Activated CD4-positive, alpha-beta memory T cell treated with anti-CD3 and anti-CD28 coated beads for 36 hours (primary cell): Measurements from ENCODE around the gene GNAO1. TPM values are rescaled to one million over a fixed set of nuclear protein-coding genes. Genes with fewer than 3 reads are reported as not detected.
A peak's percentile ranks its signal among the peaks of the same experiment; 100 is the strongest.

Experiments
- CTCF ChIA-PET: fragments of 350-600 bp; sonication (Branson Sonifier 250); formaldehyde crosslinking; loops from one replicate; lab custom pipeline; 2021; ENCODE audit warnings: antibody characterized with exemption, inconsistent platforms; lab: Charles Lee
- POLR2A ChIA-PET: fragments of 350-600 bp; sonication (Branson Sonifier 250); formaldehyde crosslinking; loops from one replicate; lab custom pipeline; 2021; ENCODE audit warnings: antibody characterized with exemption; lab: Charles Lee
- DNase-seq: peaks from one replicate; pipeline ENCODE4 v3.0.0-alpha.2; 2020
- H3K27ac Mint-ChIP-seq: one replicate; pipeline ENCODE4 v1.8.0; 2021; ENCODE audit warnings: mixed read lengths
- H3K27me3 Mint-ChIP-seq: one replicate; pipeline ENCODE4 v1.8.0; 2021; ENCODE audit warnings: mixed read lengths
- H3K36me3 Mint-ChIP-seq: one replicate; pipeline ENCODE4 v1.8.0; 2021; ENCODE audit warnings: mixed read lengths
- H3K4me1 Mint-ChIP-seq: one replicate; pipeline ENCODE4 v1.8.0; 2021; ENCODE audit warnings: low read depth, mixed read lengths
- H3K4me3 Mint-ChIP-seq: one replicate; pipeline ENCODE4 v1.8.0; 2021; ENCODE audit warnings: mild to moderate bottlenecking, mixed read lengths
- H3K9me3 Mint-ChIP-seq: one replicate; pipeline ENCODE4 v1.8.0; 2021; ENCODE audit warnings: mixed read lengths
- intact Hi-C: fragments of 100-400 bp; cut with micrococcal nuclease; formaldehyde crosslinking; loops from one replicate; pipeline ENCODE4 v1.15.1; 2023
- total RNA-seq, 2 experiments: library from RNA; stranded (reverse); gene quantifications; one replicate each; pipeline ENCODE4 v1.2.3, GENCODE V29; 2021

Gene GNAO1
- total RNA-seq, 2 experiments from 2014 or later = 1.3 to 1.4 TPM

DNA sequence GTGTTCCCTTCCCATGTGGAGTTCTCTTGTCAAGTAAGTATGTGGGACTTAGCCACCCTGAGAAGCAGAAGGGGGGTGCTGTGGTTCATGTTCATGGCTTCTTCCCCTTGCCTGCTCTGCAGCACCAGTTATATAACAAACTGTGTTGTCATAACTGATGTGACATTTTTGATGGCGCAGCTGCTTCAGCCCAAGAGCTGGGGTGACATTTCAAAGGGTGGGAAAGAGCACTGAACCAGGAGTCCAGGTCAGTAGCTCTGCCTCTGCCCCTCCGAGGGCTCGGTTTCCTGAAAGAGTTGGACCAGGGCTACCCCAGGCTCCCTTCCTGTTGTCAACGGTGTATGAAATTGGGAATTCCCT lies 7.4 kb downstream of the GNAO1 start:
- peak overlapping the region; percentile 55 for H3K27ac Mint-ChIP-seq
- CTCF ChIA-PET = interaction anchor here (1.2 to 2.7 kb wide), 5 partner anchors 34 to 255 kb away, joined by 3 to 8 read pairs (median 5); no protein-coding TSS in a partner anchor
- no peaks in the 10 kb centered on the region for H3K9me3 Mint-ChIP-seq
- peaks cover 29% of the 10 kb centered on the region for H3K27me3 Mint-ChIP-seq
- POLR2A ChIA-PET = interaction anchor here (0.9 to 1.0 kb wide), 2 partner anchors 8 to 144 kb away, joined by 3 to 5 read pairs; no protein-coding TSS in a partner anchor
- H3K4me1 Mint-ChIP-seq = peaks cover 8% of the 10 kb centered on the region
- no peak for DNase-seq
- no peaks in the 10 kb centered on the region for H3K36me3 Mint-ChIP-seq
- H3K4me3 Mint-ChIP-seq = no peak overlapping the region
- intact Hi-C loops = loop anchor here (1.0 to 10.0 kb wide), 5 partner anchors 7 to 446 kb away; partner anchors contain the start of genes BBS2 and GNAO1

DNA sequence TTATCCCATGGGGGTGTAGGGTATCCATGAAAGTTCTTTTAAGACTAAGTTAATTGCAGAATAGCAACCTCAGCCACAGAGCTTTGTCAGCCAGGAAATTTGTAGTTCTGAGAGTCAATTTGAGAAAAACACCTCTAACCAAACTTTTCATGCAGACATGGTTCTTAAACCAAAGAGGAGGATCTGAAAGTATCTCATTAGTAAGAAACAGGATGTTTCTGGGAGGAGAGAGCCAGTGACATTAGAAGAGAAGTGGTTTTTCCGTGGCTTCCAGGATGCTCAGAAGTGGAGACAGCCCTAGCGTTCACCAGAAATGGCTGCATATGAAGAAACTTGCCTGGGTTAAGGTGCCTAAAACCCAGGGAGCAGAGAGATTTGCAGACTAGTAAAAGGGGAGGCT lies 7.9 kb downstream of the GNAO1 start:
- H3K4me1 Mint-ChIP-seq = peaks cover 3% of the 10 kb centered on the region
- CTCF ChIA-PET = interaction anchor here (0.7 to 2.7 kb wide), 4 partner anchors 35 to 256 kb away, joined by 3 to 8 read pairs (median 4); no protein-coding TSS in a partner anchor
- H3K4me3 Mint-ChIP-seq = no peak overlapping the region
- H3K27me3 Mint-ChIP-seq = peaks cover 25% of the 10 kb centered on the region
- H3K36me3 Mint-ChIP-seq = no peaks in the 10 kb centered on the region
- POLR2A ChIA-PET = interaction anchor here (0.9 kb wide), 1 partner anchor 9 kb away, joined by 3 read pairs; no protein-coding TSS in a partner anchor
- intact Hi-C loops = loop anchor here (1.0 to 10.0 kb wide), 5 partner anchors 8 to 446 kb away; partner anchors contain the start of genes BBS2 and GNAO1
- peak; percentile 45 for DNase-seq
- no peaks in the 10 kb centered on the region for H3K9me3 Mint-ChIP-seq
- H3K27ac Mint-ChIP-seq = peak overlapping the region; percentile 25

DNA sequence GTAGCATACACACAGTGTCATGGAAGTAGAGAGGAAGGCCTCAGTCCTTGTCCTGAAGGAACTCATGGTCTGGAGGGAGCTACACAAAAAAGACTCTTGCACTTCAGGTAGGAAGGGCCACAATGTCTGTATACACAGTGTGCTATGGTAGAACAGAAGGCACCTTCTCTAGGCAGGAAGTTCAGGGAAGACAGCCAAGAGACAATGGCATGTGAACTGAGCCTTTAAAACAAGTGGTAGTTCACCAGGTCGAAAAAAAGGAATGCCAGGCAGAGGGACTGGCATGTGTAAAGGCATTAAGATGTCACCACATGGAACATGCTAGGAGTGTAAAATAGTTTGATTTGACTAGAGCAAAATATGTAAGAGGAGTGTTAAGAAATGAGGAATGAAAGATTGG lies 9.7 kb downstream of the GNAO1 start:
- ChIA-PET POLR2A (no interaction called here), CTCF (interaction anchor here (0.9 to 2.7 kb wide), 2 partner anchors 117 to 159 kb away, joined by 3 to 8 read pairs; no protein-coding TSS in a partner anchor)
- Mint-ChIP-seq H3K36me3 (no peaks in the 10 kb centered on the region), H3K9me3 (no peaks in the 10 kb centered on the region), H3K27ac (no peak overlapping the region), H3K4me1 (no peaks in the 10 kb centered on the region), H3K27me3 (peaks cover 9% of the 10 kb centered on the region), H3K4me3 (no peak overlapping the region)
- intact Hi-C loops = loop anchor here (5.0 kb wide), 1 partner anchor 61 kb away; no protein-coding TSS in a partner anchor
- no peak for DNase-seq

DNA sequence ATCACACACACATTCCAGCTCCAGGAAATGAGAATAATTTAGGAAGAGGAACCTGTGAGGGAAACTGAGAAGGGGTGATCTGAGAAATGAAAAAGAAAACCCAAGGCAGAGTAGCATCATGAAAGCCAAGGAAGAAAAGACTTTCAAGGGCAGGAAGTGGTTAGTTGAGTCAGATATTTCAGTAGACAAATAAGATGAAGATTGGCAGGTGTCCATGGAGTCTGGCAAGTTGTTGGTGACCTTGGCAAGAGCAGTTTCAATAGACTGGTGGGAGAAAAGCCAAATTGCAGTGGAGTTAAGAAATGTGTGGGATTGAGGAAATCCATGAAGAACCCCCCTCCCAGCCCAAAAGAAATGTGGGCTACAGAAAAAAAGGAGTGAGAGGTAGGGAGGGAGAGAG lies 10.7 kb downstream of the GNAO1 start:
- no peaks in the 10 kb centered on the region for H3K36me3 Mint-ChIP-seq
- H3K27ac Mint-ChIP-seq = no peak overlapping the region
- peak; percentile 42 for DNase-seq
- POLR2A ChIA-PET = no interaction called here
- intact Hi-C loops = loop anchor here (1.0 to 5.0 kb wide), 5 partner anchors 60 to 258 kb away; no protein-coding TSS in a partner anchor
- CTCF ChIA-PET = interaction anchor here (1.0 to 3.4 kb wide), 10 partner anchors 11 to 257 kb away, joined by 3 to 47 read pairs (median 6); partner anchors contain the start of gene GNAO1
- no peaks in the 10 kb centered on the region for H3K9me3 Mint-ChIP-seq
- H3K27me3 Mint-ChIP-seq = peaks cover 6% of the 10 kb centered on the region
- H3K4me3 Mint-ChIP-seq = no peak overlapping the region
- H3K4me1 Mint-ChIP-seq = no peaks in the 10 kb centered on the region

DNA sequence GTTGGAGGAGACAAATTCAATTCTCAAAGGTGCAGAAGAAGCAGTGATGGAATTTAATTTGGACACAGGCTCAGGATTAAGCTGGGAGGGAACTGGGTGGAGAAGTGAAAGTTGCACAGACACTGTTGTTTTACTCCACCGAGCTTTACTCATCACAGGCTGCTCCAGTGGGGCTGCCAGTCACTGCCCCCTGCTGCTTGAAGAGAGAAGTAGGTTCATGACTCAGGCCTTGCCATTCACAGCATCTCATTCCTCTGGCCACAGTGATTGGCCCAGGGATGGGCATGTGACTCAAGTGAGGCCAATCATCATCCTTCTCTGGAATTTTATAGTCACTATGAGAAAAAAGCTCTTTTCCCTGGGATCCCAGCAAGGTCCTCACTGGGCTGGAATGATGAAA lies 11.8 kb downstream of the GNAO1 start:
- intact Hi-C loops = loop anchor here (2.0 to 5.0 kb wide), 3 partner anchors 59 to 162 kb away; no protein-coding TSS in a partner anchor
- no peaks in the 10 kb centered on the region for H3K36me3 Mint-ChIP-seq
- no peak overlapping the region for H3K4me3 Mint-ChIP-seq
- ChIA-PET POLR2A (no interaction called here), CTCF (interaction anchor here (0.7 to 3.4 kb wide), 15 partner anchors 9 to 259 kb away, joined by 3 to 47 read pairs (median 5); partner anchors contain the start of gene GNAO1)
- H3K27ac Mint-ChIP-seq = no peak overlapping the region
- no peaks in the 10 kb centered on the region for H3K9me3 Mint-ChIP-seq
- peak; percentile 80 for DNase-seq
- H3K4me1 Mint-ChIP-seq = no peaks in the 10 kb centered on the region
- no peaks in the 10 kb centered on the region for H3K27me3 Mint-ChIP-seq

DNA sequence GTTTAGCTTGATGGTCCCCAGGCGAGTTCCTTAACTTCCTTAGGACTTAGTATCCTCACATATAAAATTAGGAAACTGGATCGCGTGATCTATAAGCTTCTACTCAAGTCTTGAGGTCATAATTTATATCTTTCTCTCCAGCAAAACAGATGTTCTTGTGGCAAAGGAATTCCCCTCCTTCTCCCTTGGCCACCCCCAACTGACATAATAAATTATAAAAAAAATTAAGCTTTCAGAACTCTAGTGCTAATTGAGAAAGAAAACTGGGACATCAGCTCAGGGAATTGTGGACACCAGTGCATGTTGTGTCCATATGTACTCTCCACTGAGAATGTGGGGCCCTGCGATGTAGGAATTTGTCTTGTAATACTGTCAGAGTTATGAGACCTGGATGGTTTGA lies 13.5 kb downstream of the GNAO1 start:
- H3K27ac Mint-ChIP-seq = no peak overlapping the region

DNA sequence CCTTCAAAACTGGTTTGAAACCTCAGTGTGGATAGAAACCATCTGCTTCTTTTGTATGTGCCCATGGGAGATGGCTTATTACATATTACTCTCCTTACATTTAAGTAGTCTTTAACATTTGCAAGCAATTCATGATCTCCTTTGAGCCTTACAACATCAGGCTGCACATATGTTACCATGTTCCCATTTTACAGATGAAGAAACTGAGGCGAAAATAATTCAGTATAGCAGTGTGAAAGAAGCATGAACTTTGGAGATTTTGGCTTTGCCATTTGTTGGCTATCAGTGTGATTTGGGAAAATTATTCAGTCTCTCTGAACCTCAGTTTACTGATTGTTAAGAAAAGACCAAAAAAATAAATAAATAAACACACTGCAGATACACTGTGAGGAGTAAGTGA lies 15.7 kb downstream of the GNAO1 start:
- Mint-ChIP-seq H3K27me3 (no peaks in the 10 kb centered on the region), H3K4me1 (no peaks in the 10 kb centered on the region), H3K36me3 (no peaks in the 10 kb centered on the region), H3K4me3 (no peak overlapping the region), H3K27ac (no peak overlapping the region), H3K9me3 (no peaks in the 10 kb centered on the region)
- ChIA-PET POLR2A (no interaction called here), CTCF (interaction anchor here (1.0 to 1.1 kb wide), 2 partner anchors 111 to 150 kb away, joined by 3 to 5 read pairs; no protein-coding TSS in a partner anchor)
- DNase-seq = no peak
- intact Hi-C loops = no loop called here

More for the DNA sequence above, 13.5 kb downstream of the GNAO1 start:
- Mint-ChIP-seq H3K9me3 (no peaks in the 10 kb centered on the region), H3K27me3 (no peaks in the 10 kb centered on the region), H3K4me3 (no peak overlapping the region), H3K4me1 (no peaks in the 10 kb centered on the region), H3K36me3 (no peaks in the 10 kb centered on the region)
- no peak for DNase-seq
- intact Hi-C loops = loop anchor here (5.0 kb wide), 1 partner anchor 57 kb away; no protein-coding TSS in a partner anchor
- CTCF ChIA-PET = interaction anchor here (1.8 to 3.4 kb wide), 4 partner anchors 11 to 260 kb away, joined by 8 to 47 read pairs (median 10); no protein-coding TSS in a partner anchor
- POLR2A ChIA-PET = no interaction called here

DNA sequence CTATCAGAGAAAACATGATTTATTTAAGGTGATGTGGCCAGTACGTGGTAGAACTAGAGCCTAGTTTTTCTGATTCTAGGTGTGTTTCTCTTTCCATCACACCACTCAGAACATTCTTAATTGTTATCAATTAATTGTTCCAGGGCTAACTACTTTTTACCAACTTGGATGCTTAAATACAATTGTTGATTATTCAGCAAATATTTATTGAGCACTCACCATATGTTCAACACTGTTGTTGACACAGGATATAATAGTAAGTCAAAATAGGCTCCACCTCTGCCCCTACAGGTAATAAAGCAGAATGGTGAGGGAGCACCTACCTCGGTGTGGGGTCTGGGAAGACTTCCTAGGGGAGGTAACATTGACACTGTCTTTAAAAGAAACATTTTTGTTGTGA lies 16.1 kb downstream of the GNAO1 start:
- CTCF ChIA-PET = interaction anchor here (1.0 to 1.1 kb wide), 2 partner anchors 111 to 149 kb away, joined by 3 to 5 read pairs; no protein-coding TSS in a partner anchor

DNA sequence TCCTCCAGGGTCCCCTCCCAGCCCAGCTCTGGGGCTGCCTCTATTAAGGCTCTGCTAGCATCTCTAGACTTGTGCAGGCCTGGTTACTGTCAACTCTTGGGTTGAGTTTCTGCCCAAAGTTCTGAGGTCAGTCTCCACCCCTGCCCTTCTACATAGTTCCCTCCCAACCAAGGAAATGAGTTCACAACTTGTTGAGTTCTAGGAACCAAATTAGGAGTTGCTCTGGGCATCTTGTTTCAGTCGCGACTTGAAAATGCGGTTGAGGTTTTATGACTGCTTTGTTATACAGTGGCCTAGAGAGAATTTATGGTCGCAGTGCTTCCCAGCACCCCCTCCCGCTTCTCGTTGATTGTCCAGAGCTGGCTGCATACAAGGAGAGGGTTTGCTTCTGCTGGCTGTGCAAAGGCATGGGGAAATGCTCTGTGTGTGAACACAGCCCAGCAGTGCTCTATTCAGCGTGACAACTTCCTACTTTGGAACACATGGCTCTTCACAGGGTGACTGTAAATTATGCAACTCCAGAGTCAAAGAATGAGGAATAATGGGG lies 20.2 kb downstream of the GNAO1 start:
- intact Hi-C loops = no loop called here
- CTCF ChIA-PET = no interaction called here
- H3K27ac Mint-ChIP-seq = no peak overlapping the region
- H3K4me1 Mint-ChIP-seq = no peaks in the 10 kb centered on the region
- POLR2A ChIA-PET = no interaction called here
- DNase-seq = no peak
- H3K9me3 Mint-ChIP-seq = no peaks in the 10 kb centered on the region
- no peak overlapping the region for H3K4me3 Mint-ChIP-seq
- no peaks in the 10 kb centered on the region for H3K27me3 Mint-ChIP-seq
- H3K36me3 Mint-ChIP-seq = no peaks in the 10 kb centered on the region

More for the DNA sequence above, 16.1 kb downstream of the GNAO1 start:
- H3K27ac Mint-ChIP-seq = no peak overlapping the region
- H3K4me3 Mint-ChIP-seq = no peak overlapping the region
- intact Hi-C loops = no loop called here
- no peaks in the 10 kb centered on the region for H3K4me1 Mint-ChIP-seq
- POLR2A ChIA-PET = no interaction called here
- H3K36me3 Mint-ChIP-seq = no peaks in the 10 kb centered on the region
- H3K9me3 Mint-ChIP-seq = no peaks in the 10 kb centered on the region
- H3K27me3 Mint-ChIP-seq = no peaks in the 10 kb centered on the region
- DNase-seq = no peak

DNA sequence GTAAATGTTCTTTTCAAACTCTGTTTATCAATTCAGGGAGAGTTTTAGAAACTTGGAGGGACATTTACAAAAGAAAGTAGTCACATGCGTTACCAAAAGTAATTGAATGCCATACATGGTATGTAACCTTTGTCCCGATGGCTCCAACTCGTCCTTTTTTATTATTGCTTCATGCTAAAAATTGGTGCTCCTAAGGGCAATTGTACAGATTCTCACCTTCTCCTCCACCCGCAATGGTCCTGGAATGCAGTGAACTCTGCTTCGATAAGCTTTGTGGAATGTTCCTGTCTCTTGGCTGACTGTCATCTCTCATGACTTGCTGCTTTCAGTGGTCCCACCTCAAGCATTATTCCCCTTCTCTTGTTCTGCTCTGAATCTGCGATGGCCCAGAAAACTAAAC lies 20.9 kb downstream of the GNAO1 start:
- ChIA-PET POLR2A (no interaction called here), CTCF (no interaction called here)
- Mint-ChIP-seq H3K4me3 (no peak overlapping the region), H3K36me3 (no peaks in the 10 kb centered on the region), H3K27ac (no peak overlapping the region), H3K9me3 (no peaks in the 10 kb centered on the region), H3K4me1 (no peaks in the 10 kb centered on the region), H3K27me3 (no peaks in the 10 kb centered on the region)
- intact Hi-C loops = no loop called here
- DNase-seq = no peak

DNA sequence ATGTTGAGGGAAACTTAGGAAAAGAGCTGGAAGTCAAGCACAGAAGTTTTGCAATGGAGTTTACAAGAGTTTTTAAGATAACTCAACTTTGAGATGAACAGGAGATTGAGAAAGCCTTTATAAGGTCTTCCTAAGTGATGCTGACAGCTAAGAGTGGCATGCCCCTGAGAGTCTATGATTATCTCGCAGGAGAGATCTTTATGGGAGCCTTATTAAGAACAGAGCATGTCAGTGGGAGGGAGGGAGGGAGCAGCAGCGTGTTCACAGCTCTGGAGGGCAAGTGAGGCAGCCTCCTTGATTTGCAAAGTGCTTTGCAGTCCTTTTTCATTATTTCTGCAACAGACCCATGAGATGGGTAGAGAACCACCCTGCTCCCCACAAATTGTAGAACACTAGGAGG lies 30.7 kb downstream of the GNAO1 start:
- no peaks in the 10 kb centered on the region for H3K36me3 Mint-ChIP-seq
- CTCF ChIA-PET = no interaction called here
- POLR2A ChIA-PET = no interaction called here
- H3K4me3 Mint-ChIP-seq = no peak overlapping the region
- no peaks in the 10 kb centered on the region for H3K27me3 Mint-ChIP-seq
- intact Hi-C loops = no loop called here
- no peak for DNase-seq
- no peak overlapping the region for H3K27ac Mint-ChIP-seq
- no peaks in the 10 kb centered on the region for H3K9me3 Mint-ChIP-seq
- peaks cover 23% of the 10 kb centered on the region for H3K4me1 Mint-ChIP-seq

DNA sequence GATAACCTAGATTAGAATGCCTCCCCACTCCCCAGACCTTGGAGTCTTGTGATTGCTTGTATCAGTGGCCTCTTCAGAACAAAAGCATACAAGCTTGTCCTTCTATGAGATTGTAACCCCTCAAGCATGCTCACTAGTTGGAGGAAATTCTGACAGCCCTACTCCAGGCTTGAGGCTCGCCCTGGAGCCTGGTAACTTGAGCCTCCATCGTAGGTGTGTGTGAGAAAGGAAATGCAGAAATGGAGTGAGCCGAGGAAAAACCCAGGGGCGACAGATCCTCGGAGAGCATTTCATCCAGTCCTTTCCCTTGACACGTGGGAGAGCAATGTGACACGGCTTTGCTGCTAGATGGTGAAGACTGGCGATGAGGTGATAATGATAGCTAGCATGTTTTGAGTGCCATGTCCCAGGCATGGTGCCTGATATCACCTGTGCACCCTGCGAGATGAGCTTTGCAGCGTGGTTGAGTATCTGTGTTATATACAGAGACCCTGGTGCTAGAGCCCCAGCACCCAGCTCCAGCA lies 31.2 kb downstream of the GNAO1 start:
- no peak overlapping the region for H3K4me3 Mint-ChIP-seq
- H3K4me1 Mint-ChIP-seq = peaks cover 28% of the 10 kb centered on the region
- POLR2A ChIA-PET = no interaction called here
- no peaks in the 10 kb centered on the region for H3K27me3 Mint-ChIP-seq
- H3K27ac Mint-ChIP-seq = no peak overlapping the region
- H3K36me3 Mint-ChIP-seq = no peaks in the 10 kb centered on the region
- intact Hi-C loops = no loop called here
- H3K9me3 Mint-ChIP-seq = no peaks in the 10 kb centered on the region
- DNase-seq = no peak
- CTCF ChIA-PET = no interaction called here
